Lower leg skin (tissue), 3 donors: ENCODE results near the gene IGF2.

Experiments
- CTCF ChIP-seq, 3 donors: fragments of 450-650 bp; IDR thresholded peaks; one replicate each; pipeline ENCODE4 v1.5.1; 2016; ENCODE audit warnings: antibody characterized with exemption in 3 of 3, mild to moderate bottlenecking in 3 of 3, moderate library complexity in 2 of 3
- POLR2A ChIP-seq, 2 donors: fragments of 450-650 bp; IDR thresholded peaks; one replicate each; pipeline ENCODE4 v1.6.1; 2016 to 2017; ENCODE audit warnings: antibody characterized with exemption in 2 of 2, mild to moderate bottlenecking in 1 of 2, moderate library complexity in 1 of 2

DNA sequence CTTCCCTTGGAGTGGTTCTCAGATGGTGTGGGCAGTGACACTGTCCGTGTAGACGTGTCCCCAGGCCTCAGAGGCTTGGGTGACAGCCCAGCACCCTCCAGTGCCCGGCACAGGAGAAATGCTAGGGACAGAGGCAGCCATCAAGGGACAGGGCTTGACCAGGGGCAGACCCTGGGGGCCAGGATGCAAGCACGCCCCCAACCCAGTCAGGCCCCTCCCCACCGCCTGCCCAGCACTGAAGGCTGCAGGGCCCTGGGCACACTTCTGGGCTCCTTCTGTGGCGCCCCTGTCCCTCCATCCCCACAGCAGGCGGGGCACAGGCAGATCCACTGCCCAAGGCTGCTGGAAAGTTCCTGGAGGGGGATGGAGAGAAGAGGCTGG is 11.1 kb downstream of the IGF2 start:
- TF ChIP-seq CTCF (IDR thresholded peaks at IDR 0.05) (no peak), POLR2A (IDR thresholded peaks at IDR 0.05) (no peak)
